A673 (cell line): ENCODE measurements around the gene CLIC6. TPM values are rescaled to one million over a fixed set of nuclear protein-coding genes. Genes with fewer than 3 reads are reported as not detected.

ENCODE experiments used
- BruUV-seq: library from RNA; stranded (reverse); fragments of 400-500 nt; replicated peaks from 2 replicates; lab custom pipeline; 2021; lab: Mats Ljungman, UMichigan
- CTCF ChIA-PET: fragments of 300-600 bp; sonication (Branson Sonifier 250); formaldehyde crosslinking; loops from one replicate; lab custom pipeline; 2022; ENCODE audit warnings: antibody characterized with exemption; lab: Charles Lee
- POLR2A ChIA-PET: fragments of 300-600 bp; sonication (Branson Sonifier 250); formaldehyde crosslinking; loops from one replicate; lab custom pipeline; 2022; ENCODE audit warnings: antibody characterized with exemption; ENCODE audit not compliant: low non-redundant PET; lab: Charles Lee
- DNase-seq: peaks from one replicate; pipeline ENCODE4 v3.0.0-alpha.2; 2015; ENCODE audit warnings: low spot score
- H3K27ac ChIP-seq: fragments of 200-600 bp; sonication (generic); 2 replicates; pipeline ENCODE4 v1.5.1; 2016; ENCODE audit warnings: mixed run types, low read depth, mild to moderate bottlenecking, mixed read lengths, antibody characterized with exemption, low read length; ENCODE audit not compliant: poor library complexity, severe bottlenecking
- H3K27me3 ChIP-seq: fragments of 200-600 bp; sonication (generic); replicated peaks from 2 replicates; pipeline ENCODE4 v1.6.1; 2017; ENCODE audit warnings: mixed run types, low read depth, mild to moderate bottlenecking, mixed read lengths, antibody characterized with exemption, low read length; ENCODE audit not compliant: insufficient read depth, poor library complexity
- H3K36me3 ChIP-seq: fragments of 200-600 bp; sonication (generic); 2 replicates; pipeline ENCODE4 v1.6.1; 2016; ENCODE audit warnings: mixed run types, mild to moderate bottlenecking, mixed read lengths, antibody characterized with exemption, low read length; ENCODE audit not compliant: insufficient read depth, poor library complexity, severe bottlenecking
- H3K4me1 ChIP-seq: fragments of 200-600 bp; sonication (generic); 2 replicates; pipeline ENCODE4 v1.6.1; 2017; ENCODE audit warnings: mixed run types, mild to moderate bottlenecking, mixed read lengths, antibody characterized with exemption, low read length; ENCODE audit not compliant: insufficient read depth, poor library complexity, severe bottlenecking
- H3K4me3 ChIP-seq: fragments of 200-600 bp; sonication (generic); 2 replicates; pipeline ENCODE4 v1.5.1; 2016; ENCODE audit warnings: low read depth, mixed run types, mild to moderate bottlenecking, mixed read lengths, low read length; ENCODE audit not compliant: poor library complexity, severe bottlenecking
- H3K9me3 ChIP-seq: fragments of 200-600 bp; sonication (generic); 2 replicates; pipeline ENCODE4 v1.6.1; 2016; ENCODE audit warnings: mixed run types, low read depth, mild to moderate bottlenecking, mixed read lengths, antibody characterized with exemption, low read length; ENCODE audit not compliant: poor library complexity, severe bottlenecking
- CTCF ChIP-seq: fragments of 300-800, 200-600 bp; sonication (generic); conservative IDR thresholded peaks from 2 replicates; pipeline ENCODE4 v1.5.1; 2017; ENCODE audit warnings: low read depth, mild to moderate bottlenecking, antibody characterized with exemption, low read length, moderate library complexity, mixed read lengths
- EZH2 ChIP-seq: fragments of 200-600 bp; sonication (generic); IDR thresholded peaks from 2 replicates; pipeline ENCODE4 v1.6.1; 2017; ENCODE audit warnings: borderline replicate concordance, low read depth, mild to moderate bottlenecking, mixed read lengths, antibody characterized with exemption, low read length; ENCODE audit not compliant: poor library complexity, severe bottlenecking
- intact Hi-C: fragments of 100-400 bp; cut with micrococcal nuclease; formaldehyde crosslinking; loops from one replicate; pipeline ENCODE4 v1.10.0; 2022; ENCODE audit not compliant: unreplicated experiment
- total RNA-seq: library from RNA; stranded (reverse); gene quantifications from 2 replicates; pipeline ENCODE4 v1.2.3, GENCODE V29; 2021

Gene CLIC6
- total RNA-seq, 1 experiment from 2014 or later: not detected

DNA sequence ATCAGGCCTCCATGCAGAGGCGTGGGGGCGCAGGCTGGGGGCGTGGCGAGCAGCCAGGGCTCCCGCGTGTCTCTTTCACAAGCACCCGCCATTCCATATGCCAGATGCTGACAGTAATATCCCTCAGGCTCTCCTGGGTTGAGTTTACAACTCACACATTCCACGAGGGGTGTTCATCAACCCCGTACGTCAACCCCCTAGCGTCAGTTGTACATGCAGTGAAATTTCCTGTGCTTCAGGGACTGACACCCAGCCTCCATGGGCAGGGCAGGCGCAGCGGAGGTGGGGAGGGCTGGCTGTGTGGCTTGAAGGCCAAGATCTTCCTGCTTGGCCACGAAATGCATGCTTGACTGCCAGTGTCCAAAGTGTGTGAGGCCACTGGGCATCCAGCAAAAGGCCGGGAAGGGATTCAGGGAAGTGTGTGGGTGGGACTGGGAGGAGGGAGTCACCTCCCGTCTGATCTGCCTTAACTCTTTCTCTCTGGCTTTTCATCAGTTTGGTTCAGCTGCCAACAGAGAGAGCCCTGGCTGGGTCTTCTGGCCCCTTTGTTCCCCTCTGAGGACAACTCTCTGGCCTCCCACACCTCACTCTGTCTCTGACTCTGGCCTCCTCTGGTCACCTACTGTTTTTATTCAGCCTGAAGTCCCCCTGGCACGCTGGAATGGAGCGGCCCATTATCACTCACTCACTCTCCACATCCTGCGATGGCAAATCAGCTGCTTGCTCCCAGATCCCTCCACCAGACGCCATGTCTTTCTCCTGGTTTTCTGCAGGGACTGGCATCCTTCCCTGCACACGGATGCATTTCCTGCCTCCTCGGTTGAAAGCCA lies 33.8 kb downstream of the CLIC6 start:
- DNase-seq: no peak
- H3K36me3 ChIP-seq: no peaks in the 10 kb centered on the region
- BruUV-seq: no TSS peak
- no peak overlapping the region for H3K4me3 ChIP-seq
- intact Hi-C loops: no loop called here
- CTCF ChIA-PET: no interaction called here
- POLR2A ChIA-PET: no interaction called here
- H3K27me3 ChIP-seq: no peaks in the 10 kb centered on the region
- TF ChIP-seq CTCF (no peak), EZH2 (no peak)
- no peaks in the 10 kb centered on the region for H3K9me3 ChIP-seq
- peaks cover 10% of the 10 kb centered on the region for H3K4me1 ChIP-seq
- no peak overlapping the region for H3K27ac ChIP-seq

DNA sequence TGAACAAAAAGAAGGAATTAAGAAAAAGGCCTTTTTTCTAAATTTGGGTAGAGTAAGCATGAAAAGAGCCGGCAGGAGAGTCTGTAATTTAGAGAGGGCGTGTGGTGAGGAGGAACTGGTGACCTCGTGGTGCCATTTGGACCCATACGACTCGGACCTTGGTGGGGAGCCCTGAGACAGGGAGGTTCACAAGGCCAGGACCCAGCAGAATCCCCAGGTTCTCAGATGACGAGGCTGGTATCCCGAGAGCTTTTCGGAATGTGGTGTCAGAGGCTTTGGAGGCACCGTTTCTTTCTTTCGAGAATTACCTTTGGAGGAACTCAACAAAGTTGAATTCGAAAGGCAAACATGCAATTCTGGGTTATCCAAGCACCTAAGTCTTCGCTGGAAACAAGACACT lies 34.8 kb downstream of the CLIC6 start:
- BruUV-seq: no TSS peak

DNA sequence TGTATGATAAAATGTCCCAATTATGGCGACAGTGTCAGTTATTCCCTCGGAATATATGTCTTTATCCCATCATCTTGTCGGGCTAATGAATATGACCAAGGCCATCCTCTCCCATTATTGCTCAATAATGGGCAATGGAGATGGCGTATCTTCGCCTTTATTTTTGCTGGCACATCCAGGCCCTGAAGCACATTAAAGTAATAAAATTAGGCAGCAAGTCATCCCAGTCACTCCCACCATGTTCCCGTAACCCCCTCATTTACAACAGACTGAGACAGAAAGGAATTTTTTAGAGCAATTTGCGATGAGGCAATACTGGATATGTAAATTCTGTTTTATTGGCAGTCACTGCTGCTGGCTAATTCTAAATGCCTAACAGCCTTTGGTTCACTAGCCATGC lies 35.3 kb downstream of the CLIC6 start:
- intact Hi-C loops: no loop called here
- Histone ChIP-seq H3K36me3 (no peaks in the 10 kb centered on the region), H3K27me3 (no peaks in the 10 kb centered on the region), H3K27ac (no peak overlapping the region), H3K4me3 (no peak overlapping the region), H3K4me1 (peaks cover 10% of the 10 kb centered on the region), H3K9me3 (no peaks in the 10 kb centered on the region)
- ChIA-PET POLR2A (no interaction called here), CTCF (no interaction called here)
- no TSS peak for BruUV-seq
- TF ChIP-seq CTCF (no peak), EZH2 (no peak)
- DNase-seq: peak; percentile 63

More for the DNA sequence above, 34.8 kb downstream of the CLIC6 start:
- intact Hi-C loops: no loop called here
- POLR2A ChIA-PET: no interaction called here
- H3K27me3 ChIP-seq: no peaks in the 10 kb centered on the region
- H3K36me3 ChIP-seq: no peaks in the 10 kb centered on the region
- DNase-seq: no peak
- CTCF ChIA-PET: no interaction called here
- H3K4me3 ChIP-seq: no peak overlapping the region
- peaks cover 10% of the 10 kb centered on the region for H3K4me1 ChIP-seq
- TF ChIP-seq CTCF (no peak), EZH2 (no peak)
- H3K9me3 ChIP-seq: no peaks in the 10 kb centered on the region
- no peak overlapping the region for H3K27ac ChIP-seq
